ENCODE results near the gene CISH.

DNA sequence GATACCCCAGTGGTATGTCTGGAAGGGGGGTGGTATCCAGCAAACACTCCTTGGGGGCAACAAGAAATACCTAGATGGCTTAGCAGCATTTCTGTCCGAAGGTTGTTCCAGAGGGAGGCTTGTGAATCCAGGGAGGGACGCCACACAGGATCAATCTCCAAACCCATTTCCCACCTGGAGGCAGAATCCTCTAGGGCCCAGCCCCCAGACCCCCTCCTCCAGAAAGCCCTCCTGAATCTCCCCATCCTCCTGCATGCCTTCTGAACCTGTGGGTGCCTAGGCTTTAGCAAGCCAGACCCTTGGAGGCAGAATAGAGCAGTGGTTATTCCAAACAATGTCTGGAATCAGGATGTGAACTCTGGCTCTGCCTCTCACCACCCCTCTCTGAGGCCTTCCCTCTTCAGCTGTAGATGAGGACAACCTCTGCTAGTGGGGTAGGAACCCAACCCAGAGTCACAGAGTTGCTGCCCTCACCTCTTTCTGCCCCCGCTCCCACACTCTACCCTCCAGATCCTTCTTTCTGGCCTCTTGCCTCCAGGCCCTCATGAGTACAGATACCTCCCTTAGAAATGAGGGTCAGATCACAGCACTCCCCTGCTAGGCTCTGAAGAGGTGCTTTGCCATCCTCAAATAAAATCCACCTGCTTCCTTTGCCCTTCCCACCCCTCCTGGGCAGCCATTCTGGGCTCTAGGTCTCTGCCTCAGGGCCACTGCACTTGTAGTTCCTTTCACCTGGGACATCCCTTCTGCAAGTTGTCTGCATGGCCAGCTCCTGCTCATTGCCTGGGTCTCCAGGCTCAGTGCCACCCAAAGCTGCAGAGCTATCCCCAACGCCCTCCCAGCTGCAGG, 8.1 kb downstream of the CISH start:
- TF ChIP-seq, protein P1, sequence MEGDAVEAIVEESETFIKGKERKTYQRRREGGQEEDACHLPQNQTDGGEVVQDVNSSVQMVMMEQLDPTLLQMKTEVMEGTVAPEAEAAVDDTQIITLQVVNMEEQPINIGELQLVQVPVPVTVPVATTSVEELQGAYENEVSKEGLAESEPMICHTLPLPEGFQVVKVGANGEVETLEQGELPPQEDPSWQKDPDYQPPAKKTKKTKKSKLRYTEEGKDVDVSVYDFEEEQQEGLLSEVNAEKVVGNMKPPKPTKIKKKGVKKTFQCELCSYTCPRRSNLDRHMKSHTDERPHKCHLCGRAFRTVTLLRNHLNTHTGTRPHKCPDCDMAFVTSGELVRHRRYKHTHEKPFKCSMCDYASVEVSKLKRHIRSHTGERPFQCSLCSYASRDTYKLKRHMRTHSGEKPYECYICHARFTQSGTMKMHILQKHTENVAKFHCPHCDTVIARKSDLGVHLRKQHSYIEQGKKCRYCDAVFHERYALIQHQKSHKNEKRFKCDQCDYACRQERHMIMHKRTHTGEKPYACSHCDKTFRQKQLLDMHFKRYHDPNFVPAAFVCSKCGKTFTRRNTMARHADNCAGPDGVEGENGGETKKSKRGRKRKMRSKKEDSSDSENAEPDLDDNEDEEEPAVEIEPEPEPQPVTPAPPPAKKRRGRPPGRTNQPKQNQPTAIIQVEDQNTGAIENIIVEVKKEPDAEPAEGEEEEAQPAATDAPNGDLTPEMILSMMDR (IDR thresholded peaks at IDR 0.05; ENCODE audit: low read depth, low read length, missing input control): no peak
- no peak for TF ChIP-seq GABPA (IDR thresholded peaks at IDR 0.05 in 1 of 2, conservative IDR thresholded peaks at IDR 0.05 in 1 of 2)
- no peak for TF ChIP-seq FOXA2 (IDR thresholded peaks at IDR 0.05)
- TF ChIP-seq, protein P2, sequence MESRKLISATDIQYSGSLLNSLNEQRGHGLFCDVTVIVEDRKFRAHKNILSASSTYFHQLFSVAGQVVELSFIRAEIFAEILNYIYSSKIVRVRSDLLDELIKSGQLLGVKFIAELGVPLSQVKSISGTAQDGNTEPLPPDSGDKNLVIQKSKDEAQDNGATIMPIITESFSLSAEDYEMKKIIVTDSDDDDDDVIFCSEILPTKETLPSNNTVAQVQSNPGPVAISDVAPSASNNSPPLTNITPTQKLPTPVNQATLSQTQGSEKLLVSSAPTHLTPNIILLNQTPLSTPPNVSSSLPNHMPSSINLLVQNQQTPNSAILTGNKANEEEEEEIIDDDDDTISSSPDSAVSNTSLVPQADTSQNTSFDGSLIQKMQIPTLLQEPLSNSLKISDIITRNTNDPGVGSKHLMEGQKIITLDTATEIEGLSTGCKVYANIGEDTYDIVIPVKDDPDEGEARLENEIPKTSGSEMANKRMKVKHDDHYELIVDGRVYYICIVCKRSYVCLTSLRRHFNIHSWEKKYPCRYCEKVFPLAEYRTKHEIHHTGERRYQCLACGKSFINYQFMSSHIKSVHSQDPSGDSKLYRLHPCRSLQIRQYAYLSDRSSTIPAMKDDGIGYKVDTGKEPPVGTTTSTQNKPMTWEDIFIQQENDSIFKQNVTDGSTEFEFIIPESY (IDR thresholded peaks at IDR 0.05): no peak
- TF ChIP-seq YY1 (IDR thresholded peaks at IDR 0.05): no peak

All from liver (tissue), 3 donors.